Measurements from ENCODE around the gene LRAT. TPM values are rescaled to one million over a fixed set of nuclear protein-coding genes. Genes with fewer than 3 reads are reported as not detected.

LRAT gene
- total RNA-seq, 1 experiment from 2014 or later: 20.4 TPM

- TF ChIP-seq, protein P1, sequence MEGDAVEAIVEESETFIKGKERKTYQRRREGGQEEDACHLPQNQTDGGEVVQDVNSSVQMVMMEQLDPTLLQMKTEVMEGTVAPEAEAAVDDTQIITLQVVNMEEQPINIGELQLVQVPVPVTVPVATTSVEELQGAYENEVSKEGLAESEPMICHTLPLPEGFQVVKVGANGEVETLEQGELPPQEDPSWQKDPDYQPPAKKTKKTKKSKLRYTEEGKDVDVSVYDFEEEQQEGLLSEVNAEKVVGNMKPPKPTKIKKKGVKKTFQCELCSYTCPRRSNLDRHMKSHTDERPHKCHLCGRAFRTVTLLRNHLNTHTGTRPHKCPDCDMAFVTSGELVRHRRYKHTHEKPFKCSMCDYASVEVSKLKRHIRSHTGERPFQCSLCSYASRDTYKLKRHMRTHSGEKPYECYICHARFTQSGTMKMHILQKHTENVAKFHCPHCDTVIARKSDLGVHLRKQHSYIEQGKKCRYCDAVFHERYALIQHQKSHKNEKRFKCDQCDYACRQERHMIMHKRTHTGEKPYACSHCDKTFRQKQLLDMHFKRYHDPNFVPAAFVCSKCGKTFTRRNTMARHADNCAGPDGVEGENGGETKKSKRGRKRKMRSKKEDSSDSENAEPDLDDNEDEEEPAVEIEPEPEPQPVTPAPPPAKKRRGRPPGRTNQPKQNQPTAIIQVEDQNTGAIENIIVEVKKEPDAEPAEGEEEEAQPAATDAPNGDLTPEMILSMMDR (conservative IDR thresholded peaks at IDR 0.05): no peak
- no peak overlapping the region for H3K27ac ChIP-seq (ENCODE audit: insufficient read length, low read depth, low read length)
- WGBS (ENCODE audit: extremely low coverage, insufficient read length, low lambda C conversion rate): no CpG with 5 or more reads among the region's 2 CpGs
- no peaks in the 10 kb centered on the region for H3K79me1 ChIP-seq (ENCODE audit: insufficient read depth, low read depth, low read length, poor library complexity, severe bottlenecking)
- H3K4me3 Mint-ChIP-seq: 0 out of 5 replicates have a peak overlapping the region, but pooled peaks of 1 of the 2 experiments have one; percentile 50
- H3K14ac ChIP-seq (ENCODE audit: insufficient read depth, low read length): no peak overlapping the region
- no peak overlapping the region for H2BK20ac ChIP-seq (ENCODE audit: low read depth, low read length, poor library complexity, severe bottlenecking)
- H4K5ac ChIP-seq (ENCODE audit: insufficient read length, low read depth, low read length): no peak overlapping the region
- no peak overlapping the region for H4K91ac ChIP-seq (ENCODE audit: insufficient read length, low read depth, low read length)
- H3K9me3 Mint-ChIP-seq: no peaks in the 10 kb centered on the region; a peak in 1 of 5 replicates
- no peak overlapping the region for H3K4me2 ChIP-seq (ENCODE audit: insufficient read depth, insufficient read length, low read length)
- H2BK15ac ChIP-seq (ENCODE audit: low read depth, low read length): no peak overlapping the region
- H2AK5ac ChIP-seq (ENCODE audit: insufficient read length, low read length): no peak overlapping the region
- no peaks in the 10 kb centered on the region for H3K36me3 Mint-ChIP-seq (ENCODE audit: insufficient read depth in 1 of 3, low read depth in 3 of 3)
- no peaks in the 10 kb centered on the region for H4K20me1 ChIP-seq (ENCODE audit: control insufficient read depth, insufficient read depth, insufficient read length)
- H3T11ph ChIP-seq (ENCODE audit: low read length): no peak overlapping the region
- DNase-seq: no peak
- no peak overlapping the region for H2BK120ac ChIP-seq (ENCODE audit: low read depth, low read length, poor library complexity, severe bottlenecking)
- no peak overlapping the region for H2AFZ ChIP-seq (ENCODE audit: low read length)
- peaks cover 7% of the 10 kb centered on the region for H3K4me1 ChIP-seq (ENCODE audit: insufficient read depth, low read length)
- H3K23ac ChIP-seq (ENCODE audit: insufficient read length, low read depth, low read length): no peak overlapping the region
- H3K27ac Mint-ChIP-seq: no peak overlapping the region; a peak in 1 of 7 replicates
- H2BK12ac ChIP-seq (ENCODE audit: insufficient read length, low read depth, low read length): no peak overlapping the region
- H3K9ac ChIP-seq (ENCODE audit: extremely low read depth, insufficient read length, low read length): no peak overlapping the region
- H3K9me3 ChIP-seq (ENCODE audit: control insufficient read depth, low read depth, low read length): no peaks in the 10 kb centered on the region
- no peak overlapping the region for H2BK5ac ChIP-seq (ENCODE audit: insufficient read length, low read length)
- no peaks in the 10 kb centered on the region for H3K79me2 ChIP-seq (ENCODE audit: insufficient read depth, low read length)
- H3K27me3 Mint-ChIP-seq (ENCODE audit: low read depth): peaks cover 54% of the 10 kb centered on the region
- peaks cover 7% of the 10 kb centered on the region for H3K23me2 ChIP-seq (ENCODE audit: insufficient read length, low read depth, low read length, poor library complexity, severe bottlenecking)
- no peak overlapping the region for H3K18ac ChIP-seq (ENCODE audit: insufficient read length, low read depth, low read length)
- H4K8ac ChIP-seq (replicated peaks; ENCODE audit: insufficient read length, low read depth, low read length): no peak overlapping the region
- no peak overlapping the region for H3K4ac ChIP-seq (ENCODE audit: low read depth, low read length)
- peaks cover 41 to 47% of the 10 kb centered on the region in 2 experiments for H3K4me1 Mint-ChIP-seq
- H3K27me3 ChIP-seq (ENCODE audit: insufficient read depth, low read length): peaks cover 3% of the 10 kb centered on the region; the same call in 1 of the 2 replicates
- no peak overlapping the region for H3K56ac ChIP-seq (ENCODE audit: insufficient read length, low read depth, low read length)
Measured at GRCh38 chr4:154738426-154738825, 5.4 kb upstream of the LRAT start.
